HepG2 (cell line): ENCODE data around the gene P3R3URF. TPM values are rescaled to one million over a fixed set of nuclear protein-coding genes. Genes with fewer than 3 reads are reported as not detected.

ENCODE experiments used
- ATAC-seq: fragments of 200-7000 bp; cut with Tn5 transposase; 3 replicates; pipeline ENCODE4 v1.9.1; 2020; ENCODE audit warnings: mild to moderate bottlenecking, moderate library complexity
- BruUV-seq: library from RNA; stranded (reverse); fragments of 400-500 nt; replicated peaks from 2 replicates; lab custom pipeline; 2021; lab: Mats Ljungman, UMichigan
- CTCF ChIA-PET: fragments of 300-600 bp; formaldehyde crosslinking; extraction: SDS; loops from one replicate; lab custom pipeline; 2021; ENCODE audit warnings: low total read pairs, inconsistent platforms, low intra/inter-chr PET ratio; lab: Yijun Ruan, JAX
- POLR2A ChIA-PET: fragments of 350-600 bp; sonication (Branson Sonifier 250); formaldehyde crosslinking; loops from one replicate; lab custom pipeline; 2020; ENCODE audit warnings: antibody characterized with exemption, inconsistent platforms; lab: Yijun Ruan, JAX
- DNase-seq: peaks from one replicate; pipeline ENCODE4 v3.0.0-alpha.2; 2015; ENCODE audit warnings: low spot score
- FAIRE-seq: peaks from 3 replicates; lab custom pipeline; 2011; peaks lifted over from hg19 to GRCh38; lab: Jason Lieb, UNC
- H2AFZ ChIP-seq: one replicate; pipeline ENCODE4 v1.6.1; 2011; ENCODE audit warnings: low read length, inconsistent platforms
- H3K27ac ChIP-seq: fragments of 300-600 bp; 3 replicates; pipeline ENCODE4 v1.8.0; 2011; ENCODE audit warnings: mixed run types, mild to moderate bottlenecking, mixed read lengths, low read length, inconsistent platforms; ENCODE audit not compliant: insufficient read depth; ENCODE audit errors: extremely low read length
- H3K27me3 ChIP-seq, 2 experiments: fragments of 200-600 bp in 1 of 2; 2 replicates in 1 of 2; 3 replicates in 1 of 2; pipeline versions ENCODE4 v1.6.0 to v1.8.0; 2011; ENCODE audit warnings: low read length in 2 of 2, mild to moderate bottlenecking in 2 of 2, moderate library complexity in 2 of 2, inconsistent platforms in 1 of 2; ENCODE audit not compliant: insufficient read depth in 2 of 2, control insufficient read depth in 1 of 2
- H3K36me3 ChIP-seq, 2 experiments: fragments of 200-600 bp in 1 of 2; replicated peaks in 1 of 2; 2 replicates in 1 of 2; 3 replicates in 1 of 2; pipeline versions ENCODE4 v1.5.1 to v1.8.0; 2011; ENCODE audit warnings: low read length in 2 of 2, inconsistent platforms in 1 of 2; ENCODE audit not compliant: insufficient read depth in 2 of 2, control insufficient read depth in 1 of 2
- H3K4me1 ChIP-seq: 2 replicates; pipeline ENCODE4 v1.5.1; 2012; ENCODE audit warnings: low read length, inconsistent platforms; ENCODE audit not compliant: insufficient read depth
- H3K4me2 ChIP-seq: 2 replicates; pipeline ENCODE4 v1.6.0; 2011; ENCODE audit warnings: low read depth, low read length, inconsistent platforms
- H3K4me3 ChIP-seq, 3 experiments: fragments of 200-600 bp in 1 of 3; sonication (generic), shearing (Covaris generic) in 1 of 3; replicated peaks in 1 of 3; 2 replicates each; pipeline ENCODE4 v1.5.1; 2011 to 2016; ENCODE audit warnings: low read length in 3 of 3, inconsistent platforms in 2 of 3, low read depth in 2 of 3, mild to moderate bottlenecking in 2 of 3, control low read depth in 1 of 3, mixed read lengths in 1 of 3; ENCODE audit not compliant: insufficient read depth in 1 of 3
- H3K79me2 ChIP-seq: one replicate; pipeline ENCODE4 v1.6.1; 2011; ENCODE audit warnings: low read length, inconsistent platforms; ENCODE audit not compliant: insufficient read depth
- H3K9ac ChIP-seq: 2 replicates; pipeline ENCODE4 v1.6.0; 2011; ENCODE audit warnings: mild to moderate bottlenecking, low read depth, low read length, inconsistent platforms; ENCODE audit not compliant: insufficient read depth
- H3K9me3 ChIP-seq: 2 replicates; pipeline ENCODE4 v1.5.1; 2012; ENCODE audit warnings: mild to moderate bottlenecking, low read length
- H4K20me1 ChIP-seq: 2 replicates; pipeline ENCODE4 v1.6.0; 2011; ENCODE audit warnings: inconsistent platforms, mild to moderate bottlenecking, low read length, moderate library complexity; ENCODE audit not compliant: insufficient read depth
- GABPA ChIP-seq, 2 experiments: IDR thresholded peaks; 2 replicates each; pipeline ENCODE4 v1.6.1; 2011 to 2016; ENCODE audit warnings: low read depth in 2 of 2, low read length in 1 of 2, missing biosample characterization in 1 of 2, missing genetic modification characterization in 1 of 2
- MXD4 ChIP-seq: IDR thresholded peaks from 2 replicates; pipeline ENCODE4 v1.6.1; 2016; ENCODE audit warnings: mild to moderate bottlenecking, missing biosample characterization, missing genetic modification reagents
- PTBP1 ChIP-seq: fragments of 200-400 bp; formaldehyde crosslinking; IDR thresholded peaks from 2 replicates; pipeline ENCODE4 v1.6.1; 2018; ENCODE audit warnings: low read length, low read depth; ENCODE audit not compliant: poor library complexity, severe bottlenecking
- ZNF510 ChIP-seq: sonication (generic); formaldehyde crosslinking; IDR thresholded peaks from 2 replicates; pipeline ENCODE4 v1.4.0; 2020; ENCODE audit warnings: low read depth, mild to moderate bottlenecking, missing genetic modification reagents
- ZNF558 ChIP-seq: sonication (generic); formaldehyde crosslinking; IDR thresholded peaks from 2 replicates; pipeline ENCODE4 v1.9.0; 2022; ENCODE audit warnings: mild to moderate bottlenecking, missing genetic modification reagents, borderline replicate concordance
- WGBS: methylation state at CpG from one replicate; pipeline ENCODE4 v1.1.6; 2017; ENCODE audit warnings: low lambda C conversion rate; 5-methylcytosine and 5-hydroxymethylcytosine counted together
- in situ Hi-C: cut with HindIII; loops from 2 replicates; pipeline ENCODE4 v1.10.0; 2017; ENCODE audit warnings: low pct_unique_long_range_greater_than_20kb; ENCODE audit not compliant: extremely low pct_ligation_motif_present
- intact Hi-C: fragments of 100-400 bp; cut with micrococcal nuclease; formaldehyde crosslinking; loops from one replicate; pipeline ENCODE4 v1.10.0; 2022; ENCODE audit not compliant: unreplicated experiment
- polyA plus RNA-seq, 8 experiments: library from polyadenylated mRNA; depleted of rRNA in 3 of 8; stranded (reverse) in 7 of 8; unstranded in 1 of 8; fragments of >200 nt; fragmentation: Illumina TruSeq in 4 of 8; extraction: Trizol in 4 of 8; gene quantifications; 2 replicates each; pipeline versions ENCODE4 v1.2.1 to v1.2.3, GENCODE V29; 2011 to 2016; ENCODE audit warnings: low read depth in 4 of 8, missing spikeins in 1 of 8, mixed read lengths in 1 of 8; ENCODE audit not compliant: insufficient read depth in 1 of 8
- total RNA-seq, 5 experiments: library from RNA; depleted of rRNA; stranded (reverse); fragments of >200 nt; fragmentation: Illumina TruSeq; extraction: Trizol; gene quantifications; 2 replicates each; pipeline ENCODE4 v1.2.3, GENCODE V29; 2016; ENCODE audit warnings: low read depth in 1 of 5
- TF ChIP-seq, protein P1 (sequence below): sonication (generic); formaldehyde crosslinking; IDR thresholded peaks from 2 replicates; pipeline ENCODE4 v1.8.0; 2022; ENCODE audit warnings: mild to moderate bottlenecking, missing genetic modification reagents, borderline replicate concordance
- TF ChIP-seq, protein P2 (sequence below), 2 experiments: fragments of 450-650 bp in 1 of 2; sonication (generic) in 1 of 2; formaldehyde crosslinking in 1 of 2; IDR thresholded peaks; 2 replicates each; pipeline versions ENCODE4 v1.6.1 to v1.8.0; 2016 to 2022; ENCODE audit warnings: antibody characterized with exemption in 1 of 2, mild to moderate bottlenecking in 1 of 2, missing genetic modification reagents in 1 of 2

Gene P3R3URF
- total and polyA plus RNA-seq, 2 of the 13 experiments (the other 11 are each of a cell fraction or from before 2014, with no cell fraction given) = not detected

DNA sequence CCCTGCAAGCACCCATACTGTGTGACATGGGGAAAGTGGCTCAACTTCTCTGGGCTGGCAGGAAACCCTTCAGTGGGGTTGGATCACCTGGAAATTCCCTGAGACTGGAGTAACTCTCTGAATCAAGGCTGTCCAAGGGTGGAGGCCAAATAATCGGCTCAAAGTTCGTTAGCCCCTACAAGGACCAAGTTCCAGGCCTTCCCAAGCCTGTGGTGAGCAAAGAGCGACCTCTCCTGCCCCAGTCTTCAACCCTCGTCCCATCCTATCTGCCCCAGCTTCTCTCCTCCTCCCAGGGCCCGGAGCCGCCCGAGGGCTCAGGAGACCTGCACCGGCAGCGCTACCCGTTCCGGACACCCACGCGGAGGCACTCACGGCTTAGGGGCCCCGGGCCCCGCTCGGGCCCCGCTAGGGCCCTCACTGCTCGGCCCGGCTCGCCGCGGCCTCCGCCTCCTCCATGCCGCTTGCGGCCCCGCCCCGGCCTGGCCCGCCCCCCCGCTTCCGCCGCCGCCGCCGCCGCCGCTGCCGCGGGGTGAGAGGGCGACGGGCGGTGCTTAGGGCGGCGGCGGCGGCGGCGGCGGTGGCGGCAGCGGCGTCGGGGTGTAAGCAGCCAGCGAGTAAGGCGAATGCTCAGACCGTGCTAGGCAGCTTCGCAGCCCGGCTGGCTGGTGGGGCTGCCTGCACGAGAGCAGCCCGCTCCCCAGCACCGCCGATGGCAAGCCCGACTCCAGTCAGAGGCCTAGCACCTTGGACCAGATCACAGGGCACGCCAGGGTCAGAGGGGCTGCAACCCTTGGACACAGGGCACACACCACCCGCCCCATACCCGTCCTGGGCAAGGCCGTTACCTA, 21.9 kb upstream of the P3R3URF start, which contains the start of gene POMGNT1:
Gene POMGNT1, minus strand, starts transcription at position 471 of the 848 bp plus-strand sequence. CDS start 613 bp downstream, outside the sequence.
- POLR2A ChIA-PET = interaction anchor here (1.0 to 4.3 kb wide), 7 partner anchors 9 to 66 kb away, joined by 3 to 24 read pairs (median 6); partner anchors contain the start of gene PIK3R3
- intact Hi-C loops = loop anchor here (2.0 kb wide), 1 partner anchor 17 kb away; no protein-coding TSS in a partner anchor
- no peak for TF ChIP-seq ZNF510 (CRISPR knock-in tag)
- TF ChIP-seq, protein P1, sequence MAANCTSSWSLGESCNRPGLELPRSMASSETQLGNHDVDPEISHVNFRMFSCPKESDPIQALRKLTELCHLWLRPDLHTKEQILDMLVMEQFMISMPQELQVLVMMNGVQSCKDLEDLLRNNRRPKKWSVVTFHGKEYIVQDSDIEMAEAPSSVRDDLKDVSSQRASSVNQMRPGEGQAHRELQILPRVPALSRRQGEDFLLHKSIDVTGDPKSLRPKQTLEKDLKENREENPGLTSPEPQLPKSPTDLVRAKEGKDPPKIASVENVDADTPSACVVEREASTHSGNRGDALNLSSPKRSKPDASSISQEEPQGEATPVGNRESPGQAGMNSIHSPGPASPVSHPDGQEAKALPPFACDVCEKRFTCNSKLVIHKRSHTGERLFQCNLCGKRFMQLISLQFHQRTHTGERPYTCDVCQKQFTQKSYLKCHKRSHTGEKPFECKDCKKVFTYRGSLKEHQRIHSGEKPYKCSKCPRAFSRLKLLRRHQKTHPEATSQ = no peak
- no peak for TF ChIP-seq PTBP1
- peak; percentile 34 for TF ChIP-seq GABPA (IDR thresholded peaks at IDR 0.05; ENCODE audit: low read depth, low read length)
- TF ChIP-seq GABPA (CRISPR knock-in tag; IDR thresholded peaks at IDR 0.05; ENCODE audit: low read depth) = no peak
- no peak for TF ChIP-seq ZNF558 (CRISPR knock-in tag)
- TF ChIP-seq, protein P2, sequence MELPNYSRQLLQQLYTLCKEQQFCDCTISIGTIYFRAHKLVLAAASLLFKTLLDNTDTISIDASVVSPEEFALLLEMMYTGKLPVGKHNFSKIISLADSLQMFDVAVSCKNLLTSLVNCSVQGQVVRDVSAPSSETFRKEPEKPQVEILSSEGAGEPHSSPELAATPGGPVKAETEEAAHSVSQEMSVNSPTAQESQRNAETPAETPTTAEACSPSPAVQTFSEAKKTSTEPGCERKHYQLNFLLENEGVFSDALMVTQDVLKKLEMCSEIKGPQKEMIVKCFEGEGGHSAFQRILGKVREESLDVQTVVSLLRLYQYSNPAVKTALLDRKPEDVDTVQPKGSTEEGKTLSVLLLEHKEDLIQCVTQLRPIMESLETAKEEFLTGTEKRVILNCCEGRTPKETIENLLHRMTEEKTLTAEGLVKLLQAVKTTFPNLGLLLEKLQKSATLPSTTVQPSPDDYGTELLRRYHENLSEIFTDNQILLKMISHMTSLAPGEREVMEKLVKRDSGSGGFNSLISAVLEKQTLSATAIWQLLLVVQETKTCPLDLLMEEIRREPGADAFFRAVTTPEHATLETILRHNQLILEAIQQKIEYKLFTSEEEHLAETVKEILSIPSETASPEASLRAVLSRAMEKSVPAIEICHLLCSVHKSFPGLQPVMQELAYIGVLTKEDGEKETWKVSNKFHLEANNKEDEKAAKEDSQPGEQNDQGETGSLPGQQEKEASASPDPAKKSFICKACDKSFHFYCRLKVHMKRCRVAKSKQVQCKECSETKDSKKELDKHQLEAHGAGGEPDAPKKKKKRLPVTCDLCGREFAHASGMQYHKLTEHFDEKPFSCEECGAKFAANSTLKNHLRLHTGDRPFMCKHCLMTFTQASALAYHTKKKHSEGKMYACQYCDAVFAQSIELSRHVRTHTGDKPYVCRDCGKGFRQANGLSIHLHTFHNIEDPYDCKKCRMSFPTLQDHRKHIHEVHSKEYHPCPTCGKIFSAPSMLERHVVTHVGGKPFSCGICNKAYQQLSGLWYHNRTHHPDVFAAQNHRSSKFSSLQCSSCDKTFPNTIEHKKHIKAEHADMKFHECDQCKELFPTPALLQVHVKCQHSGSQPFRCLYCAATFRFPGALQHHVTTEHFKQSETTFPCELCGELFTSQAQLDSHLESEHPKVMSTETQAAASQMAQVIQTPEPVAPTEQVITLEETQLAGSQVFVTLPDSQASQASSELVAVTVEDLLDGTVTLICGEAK (IDR thresholded peaks at IDR 0.05) = no peak
- TF ChIP-seq, protein P2 (CRISPR knock-in tag; IDR thresholded peaks at IDR 0.05) = no peak
- no peak for TF ChIP-seq MXD4 (CRISPR knock-in tag)

More for the DNA sequence above, 21.9 kb upstream of the P3R3URF start, which contains the start of gene POMGNT1:
- Histone ChIP-seq H3K27ac (peak within 1 kb of the TSS; percentile 78), H3K27me3 (0 out of 5 replicates have a peak, but pooled peaks cover 0 to under 1% of the 10 kb centered on the region in 2 experiments), H3K9ac (peak within 1 kb of the TSS; percentile 95), H3K4me3 (peak within 1 kb of the TSS; percentile 89 to 98 (median 93)), H3K4me2 (peak within 1 kb of the TSS; percentile 96), H4K20me1 (no peaks in the 10 kb centered on the region), H3K36me3 (peaks cover 2 to 8% of the 10 kb centered on the region in 2 experiments; a peak in 1 of 5 replicates), H3K79me2 (no peaks in the 10 kb centered on the region), H3K9me3 (no peaks in the 10 kb centered on the region), H3K4me1 (peaks cover 31% of the 10 kb centered on the region), H2AFZ (peak within 1 kb of the TSS; percentile 43)
- no TSS peak for BruUV-seq
- FAIRE-seq = peak; percentile 26
- DNase-seq = peak; percentile 23
- peak; percentile 89 for ATAC-seq
- CTCF ChIA-PET = no interaction called here
- WGBS = 0% methylated on average over 2 of the region's 67 CpGs
- in situ Hi-C loops = no loop called here
